OCI-LY7 (cell line): ENCODE measurements around the gene GOLIM4.

Experiments
- CTCF ChIP-seq: fragments of 200-600 bp; sonication (generic); conservative IDR thresholded peaks from 2 replicates; pipeline ENCODE4 v1.5.1; 2014; ENCODE audit warnings: mild to moderate bottlenecking, antibody characterized with exemption, low read length, moderate library complexity, mixed read lengths
- EZH2phosphoT487 ChIP-seq: fragments of 200-600 bp; sonication (generic); IDR thresholded peaks from 2 replicates; pipeline ENCODE4 v1.6.1; 2018; ENCODE audit warnings: low read depth, borderline replicate concordance, mild to moderate bottlenecking, mixed run types, antibody characterized with exemption, low read length, moderate library complexity, mixed read lengths

- TF ChIP-seq CTCF (no peak), EZH2phosphoT487 (no peak)
Measured at GRCh38 chr3:167967257-167968036, 128.3 kb downstream of the GOLIM4 start.
